T-helper 2 cell treated with Interferon-gamma antibody and Interleukin-4, amounts not matched to agents 5 μg/mL and 100 μg/mL, for 36 hours (primary cell): ENCODE data around the gene STAMBPL1.

Experiments
- DNase-seq: peaks from one replicate; pipeline ENCODE4 v3.0.0; 2021; ENCODE audit warnings: low spot score
- H3K27ac Mint-ChIP-seq: one replicate; pipeline ENCODE4 v1.8.0; 2021; ENCODE audit warnings: mild to moderate bottlenecking, mixed read lengths
- H3K27me3 Mint-ChIP-seq: one replicate; pipeline ENCODE4 v1.8.0; 2021; ENCODE audit warnings: low read depth, mixed read lengths
- H3K36me3 Mint-ChIP-seq: one replicate; pipeline ENCODE4 v1.8.0; 2021; ENCODE audit warnings: low read depth, mixed read lengths
- H3K4me1 Mint-ChIP-seq: one replicate; pipeline ENCODE4 v1.8.0; 2021; ENCODE audit warnings: low read depth, mixed read lengths
- H3K4me3 Mint-ChIP-seq: one replicate; pipeline ENCODE4 v1.8.0; 2022; ENCODE audit warnings: mild to moderate bottlenecking, moderate library complexity, mixed read lengths
- H3K9me3 Mint-ChIP-seq: one replicate; pipeline ENCODE4 v1.8.0; 2021; ENCODE audit warnings: mixed read lengths

The STAMBPL1 gene

DNA sequence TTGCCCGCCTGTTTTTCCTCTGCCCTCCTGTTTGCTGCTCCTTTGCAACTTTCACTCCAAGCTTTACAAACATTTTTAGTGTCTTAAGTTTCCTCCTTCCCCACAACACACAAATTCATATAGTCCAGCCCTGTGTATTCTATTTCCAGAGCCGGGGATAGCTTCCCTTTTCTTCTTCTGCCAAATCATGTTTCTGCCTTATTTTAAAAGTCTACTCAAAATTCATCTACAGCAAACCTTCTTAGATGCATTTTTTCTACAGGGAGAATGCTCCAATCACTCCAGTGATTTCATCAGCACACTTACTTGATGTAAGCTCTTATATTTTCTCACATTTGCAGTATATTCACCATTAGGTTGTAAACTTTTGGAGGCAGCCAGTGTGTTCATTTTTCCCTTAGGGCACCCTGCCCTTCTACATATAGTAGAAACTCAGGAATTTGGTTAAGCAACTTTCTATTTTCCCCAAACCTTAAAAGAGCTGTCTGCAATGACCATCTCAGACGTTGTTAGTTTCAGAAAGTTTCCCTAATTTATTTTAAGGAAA lies 84.9 kb downstream of the STAMBPL1 start:
- Mint-ChIP-seq H3K9me3 (no peaks in the 10 kb centered on the region), H3K4me3 (no peak overlapping the region), H3K27ac (no peak overlapping the region), H3K4me1 (peaks cover 25% of the 10 kb centered on the region), H3K27me3 (peaks cover 9% of the 10 kb centered on the region), H3K36me3 (peaks cover 3% of the 10 kb centered on the region)
- no peak for DNase-seq

DNA sequence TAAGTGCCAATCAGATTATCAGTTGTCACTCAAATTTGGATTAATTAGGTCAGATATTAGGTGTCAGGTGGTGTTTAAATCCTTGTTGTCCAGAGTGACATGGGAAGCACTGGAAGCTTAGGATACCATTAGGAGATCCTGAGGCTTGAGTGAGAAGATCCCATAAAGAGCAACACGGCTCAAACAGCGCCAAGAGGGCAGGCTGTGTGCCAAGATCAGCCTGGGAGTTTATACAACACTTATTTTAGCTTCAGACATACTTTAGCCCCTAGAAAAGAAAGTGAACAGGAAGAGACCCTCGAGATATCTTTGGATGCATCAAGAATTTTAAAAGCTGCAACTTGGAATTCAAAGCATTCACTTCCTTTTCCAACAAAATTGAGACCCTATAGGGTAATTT lies 86.8 kb downstream of the STAMBPL1 start:
- H3K4me1 Mint-ChIP-seq, result peaks cover 11% of the 10 kb centered on the region
- peaks cover 3% of the 10 kb centered on the region for H3K36me3 Mint-ChIP-seq
- DNase-seq, result no peak
- no peaks in the 10 kb centered on the region for H3K9me3 Mint-ChIP-seq
- H3K27ac Mint-ChIP-seq, result no peak overlapping the region
- H3K4me3 Mint-ChIP-seq, result no peak overlapping the region
- H3K27me3 Mint-ChIP-seq, result peaks cover 9% of the 10 kb centered on the region

DNA sequence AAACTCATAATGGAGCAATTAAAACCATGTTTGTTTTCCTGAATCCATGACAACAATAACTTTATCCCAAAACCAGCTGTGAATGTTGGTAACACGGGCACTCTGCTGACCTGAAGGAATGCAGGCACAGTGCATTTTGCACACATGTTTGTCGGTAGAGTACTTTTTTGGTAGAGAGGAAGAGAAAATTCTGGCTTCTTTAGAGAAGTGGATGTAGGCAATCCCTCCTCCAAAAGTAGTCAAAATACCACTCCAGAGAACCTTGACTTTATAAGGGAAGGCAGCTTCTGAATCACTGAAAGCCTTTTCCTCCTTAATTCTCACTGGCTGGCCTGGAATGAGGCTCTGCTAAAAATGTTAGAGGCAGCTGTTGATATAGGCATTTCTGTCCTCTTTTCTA lies 88.3 kb downstream of the STAMBPL1 start:
- Mint-ChIP-seq H3K4me1 (peaks cover 3% of the 10 kb centered on the region), H3K27ac (no peak overlapping the region), H3K27me3 (peaks cover 7% of the 10 kb centered on the region), H3K4me3 (no peak overlapping the region), H3K36me3 (peaks cover 1% of the 10 kb centered on the region), H3K9me3 (no peaks in the 10 kb centered on the region)
- DNase-seq, result no peak

DNA sequence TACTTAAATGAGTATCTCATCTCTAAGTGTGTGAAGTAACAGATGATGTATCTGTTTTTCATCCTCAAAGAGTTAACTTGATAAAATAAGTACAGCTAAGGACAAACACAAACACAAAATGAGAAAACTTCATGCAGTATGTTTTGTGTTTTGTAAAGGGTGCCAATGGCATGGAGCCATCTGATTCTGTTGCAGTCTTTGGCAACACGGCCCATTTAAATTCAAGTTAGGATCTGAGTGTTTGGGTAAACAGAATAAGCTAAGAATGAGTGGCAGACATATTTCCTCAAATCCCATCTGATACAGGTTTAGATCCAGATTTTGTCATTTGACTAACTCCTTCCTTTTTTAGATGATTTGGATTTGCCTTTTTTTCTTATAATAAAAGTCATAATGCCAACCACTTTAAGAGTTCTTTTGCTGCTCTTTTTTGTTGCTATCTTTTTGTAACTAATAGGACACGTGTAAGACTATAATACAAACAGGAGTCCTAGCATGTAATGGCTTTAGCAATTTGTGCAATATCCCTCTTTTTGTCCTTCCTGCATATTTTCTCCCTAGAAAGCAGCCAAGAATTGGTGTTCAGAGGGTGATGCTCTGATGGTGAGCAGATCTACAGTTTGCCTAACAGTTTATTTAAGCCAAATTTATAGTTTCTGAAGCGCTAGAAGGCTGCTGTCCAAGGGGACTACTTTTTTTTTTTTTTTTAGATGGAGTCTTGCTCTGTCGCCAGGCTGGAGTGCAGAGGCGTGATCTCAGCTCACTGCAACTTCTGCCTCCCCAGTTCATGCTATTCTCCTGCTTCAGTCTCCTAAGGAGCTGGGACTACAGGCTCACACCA lies 91.4 kb downstream of the STAMBPL1 start:
- Mint-ChIP-seq H3K4me3 (no peak overlapping the region), H3K36me3 (peaks cover 4% of the 10 kb centered on the region), H3K9me3 (no peaks in the 10 kb centered on the region), H3K4me1 (peaks cover 19% of the 10 kb centered on the region), H3K27me3 (peaks cover 3% of the 10 kb centered on the region), H3K27ac (no peak overlapping the region)
- DNase-seq, result no peak
